ENCODE measurements around the gene KIAA1217.
A peak's percentile ranks its signal among the peaks of the same experiment; 100 is the strongest.

KIAA1217 gene

DNA sequence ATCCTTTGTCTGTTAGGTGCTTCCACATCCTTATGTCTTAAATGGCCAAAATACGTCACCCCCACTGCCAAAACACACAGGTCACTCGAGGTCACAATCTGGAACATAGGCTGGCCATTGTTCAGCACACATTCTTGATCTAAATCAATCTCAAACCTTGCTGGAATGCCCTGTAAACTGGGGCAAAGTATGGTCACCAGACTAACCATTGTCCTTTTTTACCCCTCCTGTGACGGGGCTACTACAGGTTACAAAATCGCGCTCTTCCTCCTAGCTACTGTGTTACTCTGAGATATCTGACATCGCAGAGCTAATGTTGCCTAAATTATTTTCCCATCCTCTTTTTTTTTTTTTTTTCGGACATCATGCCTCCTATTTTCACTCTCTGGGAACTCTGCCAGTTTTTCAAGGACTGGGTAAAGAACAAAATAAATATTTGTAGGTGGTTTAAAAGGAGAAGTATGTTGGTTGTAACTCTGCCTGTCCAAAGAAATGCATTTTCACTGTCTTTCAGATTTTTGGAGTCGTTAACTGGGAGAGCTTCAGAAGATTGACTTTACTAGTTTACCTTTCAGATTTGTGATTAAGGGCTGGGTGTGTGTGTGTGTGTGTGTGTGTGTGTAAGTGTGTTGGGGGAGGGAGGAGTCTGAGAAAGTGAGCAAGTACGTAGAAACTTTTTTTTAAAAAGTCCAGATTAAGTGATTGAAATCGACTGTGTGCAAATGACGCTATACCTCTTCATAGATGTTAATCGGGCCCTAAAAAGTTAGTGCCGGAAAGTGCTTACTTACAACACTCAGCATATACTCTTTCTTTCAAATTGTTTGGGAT lies 942 bp upstream of the KIAA1217 start:
- DNase-seq (ENCODE audit: low spot score) = no peak

- peak; percentile 27 for DNase-seq (ENCODE audit: low spot score)
Measured at GRCh38 chr10:24209432-24209771, 464 bp downstream of the KIAA1217 start.

DNA sequence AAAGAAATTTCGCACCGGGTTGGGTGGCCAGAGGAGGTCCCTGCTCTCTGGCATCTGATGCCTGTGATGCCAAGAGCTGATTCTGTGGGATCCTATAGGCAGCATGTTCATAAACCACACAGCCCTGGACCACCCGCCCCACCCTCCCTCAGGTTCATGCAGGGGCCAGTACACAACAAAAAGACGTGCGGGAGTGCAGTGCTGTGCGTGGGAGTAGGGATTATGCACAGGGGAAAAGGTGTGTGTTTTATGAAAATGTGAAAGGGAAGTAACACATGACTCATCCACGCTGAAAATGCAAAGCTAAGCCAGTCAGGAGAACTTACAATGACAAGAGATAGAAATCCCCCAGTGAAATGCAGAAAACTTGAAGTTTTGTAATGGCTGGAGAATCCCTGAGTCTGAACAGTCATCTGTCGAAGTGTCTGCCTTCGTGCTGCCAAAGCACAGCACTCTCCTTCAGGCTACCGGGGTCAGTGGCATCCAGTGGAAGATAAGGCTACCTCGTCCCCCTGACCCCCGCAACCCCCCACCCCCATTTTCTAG lies 1.1 kb downstream of the KIAA1217 start:
- DNase-seq (ENCODE audit: low spot score) = no peak

DNA sequence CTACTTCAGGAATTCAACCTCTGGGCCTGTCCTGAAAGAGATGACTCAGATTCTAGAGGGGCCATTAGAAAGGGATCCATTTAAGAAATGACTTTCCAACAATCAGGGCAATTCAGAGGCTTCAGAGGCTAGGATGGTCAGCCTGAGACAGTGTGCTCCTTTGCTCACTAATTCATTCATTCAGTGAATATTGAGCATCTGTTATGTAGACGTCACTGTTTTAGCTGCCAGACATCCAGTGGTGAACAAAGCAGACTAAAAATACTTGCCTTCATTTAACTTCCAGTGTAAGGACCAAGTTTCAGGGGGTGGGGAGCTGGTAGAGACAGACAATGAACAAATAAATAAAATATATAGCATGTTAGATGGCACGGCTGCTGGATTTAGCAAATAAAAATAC lies 1.6 kb downstream of the KIAA1217 start:
- DNase-seq (ENCODE audit: low spot score) = no peak

DNA sequence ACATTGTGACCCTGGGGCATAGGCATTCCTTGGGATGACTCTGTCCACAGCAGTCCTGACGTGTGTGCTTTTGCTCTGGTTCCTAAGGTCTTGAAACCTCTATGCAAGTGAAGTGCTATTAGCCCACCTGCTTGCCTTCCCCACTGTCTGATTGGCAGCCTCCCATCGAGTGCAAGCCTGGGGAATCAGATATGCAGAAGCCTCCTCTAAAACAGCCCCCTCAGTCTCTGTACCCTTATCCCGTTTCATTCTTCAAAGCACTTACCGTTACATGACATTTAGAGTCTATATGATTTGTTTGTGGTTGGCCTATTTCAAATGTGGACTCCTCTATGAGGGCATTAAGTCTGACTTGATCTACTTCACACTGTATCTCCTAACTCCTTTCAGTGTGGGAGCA lies 4.3 kb downstream of the KIAA1217 start:
- DNase-seq (ENCODE audit: low spot score) = no peak

GRCh38 chr10:24213881-24214280 lies 4.9 kb downstream of the KIAA1217 start:
- no peak for DNase-seq (ENCODE audit: low spot score)

DNA sequence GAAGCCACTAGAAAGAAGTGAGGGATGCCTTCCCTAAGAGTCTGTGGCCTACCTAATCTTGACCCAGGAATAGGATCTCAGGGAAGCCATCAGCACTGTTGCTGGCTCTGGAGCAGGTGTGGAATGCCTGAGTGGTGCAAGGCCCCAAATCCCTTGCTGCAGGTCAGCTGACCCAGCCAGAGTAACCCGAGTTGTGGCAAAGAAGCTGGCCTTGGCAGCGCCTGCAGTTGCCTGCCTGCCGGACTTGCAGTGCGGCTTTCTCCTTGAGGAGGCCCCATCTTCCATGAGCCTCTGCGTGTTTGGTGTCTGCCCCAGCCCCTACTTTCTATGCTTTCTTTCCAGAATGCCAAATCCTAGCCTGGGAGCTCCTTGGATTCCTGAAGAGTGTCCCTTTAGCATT lies 5.8 kb downstream of the KIAA1217 start:
- no peak for DNase-seq (ENCODE audit: low spot score)

DNA sequence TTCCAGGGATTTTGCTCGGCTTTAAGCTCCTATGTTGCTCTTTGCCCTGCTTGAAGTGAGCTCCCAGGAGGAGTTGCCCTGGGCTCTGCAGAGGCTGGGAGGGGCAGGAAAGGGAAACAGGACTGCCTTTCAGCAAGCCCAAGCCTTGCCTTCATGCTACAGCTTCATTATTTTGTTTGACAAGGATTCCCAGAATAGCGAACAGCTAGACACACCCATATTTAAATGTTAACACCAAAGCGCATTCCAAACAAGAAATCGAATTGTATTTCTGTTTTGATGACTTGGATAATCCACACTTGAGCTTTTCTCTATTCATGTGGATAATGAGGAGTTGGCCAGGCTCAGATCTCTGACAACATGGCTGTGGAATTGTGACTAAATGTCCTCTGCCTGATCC lies 6.3 kb downstream of the KIAA1217 start:
- no peak for DNase-seq (ENCODE audit: low spot score)

DNA sequence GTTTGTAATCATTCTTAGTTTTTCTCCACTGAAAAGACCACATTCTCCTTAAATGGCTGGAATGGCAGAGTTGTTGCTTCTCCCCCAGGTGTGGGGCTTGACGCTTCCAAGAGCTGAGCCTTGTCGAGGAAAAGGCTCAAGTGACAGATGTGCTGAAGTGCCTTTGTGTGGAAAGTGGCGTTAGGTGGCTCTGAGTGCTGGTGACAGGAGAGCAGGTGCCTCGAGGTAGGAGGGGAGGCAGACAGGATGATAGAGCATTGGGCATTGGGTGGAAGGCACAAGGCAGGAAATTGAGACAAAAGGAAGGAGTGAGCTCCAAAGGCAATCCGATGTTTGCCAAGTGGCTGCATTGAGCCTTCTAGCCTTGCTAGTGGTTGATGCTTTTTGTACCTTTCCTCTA lies 6.7 kb downstream of the KIAA1217 start:
- no peak for DNase-seq (ENCODE audit: low spot score)

DNA sequence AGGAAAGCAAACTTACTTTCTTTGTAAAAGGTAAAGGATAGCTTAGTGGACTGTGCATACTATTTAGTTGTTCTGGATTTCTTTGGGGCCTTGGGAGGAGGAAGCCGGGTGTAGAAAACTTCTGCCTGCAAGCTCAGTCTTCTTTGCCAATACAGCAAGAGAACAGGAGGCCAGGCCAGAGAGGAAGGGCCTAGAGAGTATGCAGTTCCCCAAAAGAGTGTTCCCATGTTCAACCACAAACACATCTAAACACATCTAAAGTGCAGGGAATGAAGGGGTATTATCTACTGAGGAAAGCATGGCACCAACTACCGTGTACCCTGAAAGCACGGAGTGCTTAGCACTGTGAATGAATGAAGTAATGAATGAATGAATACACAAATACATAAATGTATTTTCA lies 11.0 kb downstream of the KIAA1217 start:
- DNase-seq (ENCODE audit: low spot score) = no peak

DNA sequence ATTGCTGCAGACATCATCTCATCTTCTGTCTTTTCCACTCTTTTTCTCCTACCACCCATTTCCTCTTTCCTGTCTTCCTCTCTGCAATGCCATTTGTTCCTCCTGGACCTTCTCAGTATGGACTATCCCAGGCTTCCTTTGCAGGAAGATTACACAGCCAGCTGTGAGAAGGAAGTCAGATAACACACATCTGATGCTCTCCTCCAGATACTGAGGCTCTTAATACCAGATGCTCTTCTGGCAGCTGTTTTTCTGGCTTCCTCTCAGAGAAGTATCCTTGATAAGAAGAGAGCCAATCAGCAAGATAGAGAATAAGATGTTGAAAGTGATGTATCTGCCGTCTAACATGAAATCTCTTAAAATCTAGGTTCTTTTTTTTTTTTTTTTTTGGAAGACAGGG lies 14.4 kb downstream of the KIAA1217 start:
- no peak for DNase-seq (ENCODE audit: low spot score)

DNA sequence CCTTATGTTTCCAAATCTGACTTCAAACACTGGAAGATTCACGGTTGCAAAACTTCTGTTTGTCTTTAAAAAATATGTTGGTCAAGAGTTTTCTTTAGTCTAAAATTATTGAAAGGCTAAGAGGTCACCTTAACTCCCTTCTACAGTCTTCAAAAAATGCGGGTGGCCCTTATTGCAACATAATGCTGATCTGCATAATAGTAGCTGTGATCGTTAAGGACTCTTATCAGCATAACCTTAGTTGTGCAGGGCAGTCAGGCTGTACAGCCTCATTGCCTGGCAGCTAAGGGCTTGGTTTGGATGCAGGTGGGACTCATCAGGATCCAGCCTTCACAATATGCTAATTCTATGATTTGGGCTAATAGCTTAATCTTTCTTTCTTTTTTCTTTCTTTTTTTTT lies 15.0 kb downstream of the KIAA1217 start:
- DNase-seq (ENCODE audit: low spot score) = no peak

DNA sequence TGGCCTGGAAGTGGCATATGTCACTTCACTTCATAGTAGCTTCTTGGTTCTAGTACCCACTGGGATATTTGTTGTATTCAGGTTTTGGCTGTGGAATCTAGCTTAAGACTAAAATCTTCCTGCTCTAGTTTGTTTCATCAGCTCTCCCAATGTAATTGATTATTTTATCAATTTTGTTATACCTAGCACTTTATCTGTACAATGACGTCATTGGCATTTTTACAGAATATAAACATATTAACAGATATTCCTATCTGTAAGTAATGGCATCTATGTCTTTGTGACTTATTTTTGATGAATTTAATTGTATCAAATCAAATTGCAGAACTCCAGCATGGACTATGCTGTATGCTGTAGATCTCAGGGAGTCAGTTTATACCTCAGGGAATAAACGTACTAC lies 19.7 kb downstream of the KIAA1217 start:
- no peak for DNase-seq (ENCODE audit: low spot score)

GRCh38 chr10:24229909-24230308 lies 21.0 kb downstream of the KIAA1217 start:
- DNase-seq (ENCODE audit: low spot score) = no peak

DNA sequence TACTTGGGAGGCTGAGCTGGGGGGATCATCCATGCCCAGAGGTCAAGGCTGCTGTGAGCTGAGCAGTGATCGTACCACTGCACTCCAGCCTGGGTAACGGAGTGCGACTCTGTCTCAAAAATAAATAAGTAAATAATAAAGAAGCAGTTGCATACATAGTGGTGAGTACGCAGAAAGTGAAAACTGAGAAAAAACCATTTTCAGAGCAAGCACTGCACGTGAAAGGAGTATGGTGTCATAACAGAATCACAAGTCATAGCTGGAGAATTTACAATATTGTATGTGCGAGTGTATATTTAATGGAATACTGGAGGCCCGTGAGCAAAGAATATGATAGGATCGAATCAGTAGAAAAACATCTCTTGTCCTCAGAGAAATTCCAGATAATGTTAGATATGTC lies 22.3 kb downstream of the KIAA1217 start:
- DNase-seq (ENCODE audit: low spot score) = no peak

GRCh38 chr10:24234784-24235183 lies 25.8 kb downstream of the KIAA1217 start:
- DNase-seq (ENCODE audit: low spot score) = no peak

DNA sequence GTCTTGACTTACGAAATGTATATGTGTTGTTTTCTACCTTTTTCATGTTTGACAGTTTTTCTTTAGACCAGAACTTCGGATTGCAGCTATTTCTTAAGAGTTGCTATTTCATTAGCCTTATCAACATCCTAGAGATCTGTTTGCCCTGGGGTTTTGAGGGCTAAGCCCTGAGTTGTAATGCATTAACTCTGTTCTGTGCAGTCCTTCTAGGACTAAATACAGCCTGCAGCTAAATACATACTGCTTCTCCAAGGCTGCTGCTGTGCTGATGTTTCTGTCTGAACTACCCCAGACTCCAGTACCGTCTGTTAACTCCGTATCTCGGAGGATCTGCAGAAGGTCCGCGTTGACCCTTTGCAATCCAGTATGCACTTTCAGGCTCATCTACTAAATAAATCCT lies 26.5 kb downstream of the KIAA1217 start:
- no peak for DNase-seq (ENCODE audit: low spot score)

DNA sequence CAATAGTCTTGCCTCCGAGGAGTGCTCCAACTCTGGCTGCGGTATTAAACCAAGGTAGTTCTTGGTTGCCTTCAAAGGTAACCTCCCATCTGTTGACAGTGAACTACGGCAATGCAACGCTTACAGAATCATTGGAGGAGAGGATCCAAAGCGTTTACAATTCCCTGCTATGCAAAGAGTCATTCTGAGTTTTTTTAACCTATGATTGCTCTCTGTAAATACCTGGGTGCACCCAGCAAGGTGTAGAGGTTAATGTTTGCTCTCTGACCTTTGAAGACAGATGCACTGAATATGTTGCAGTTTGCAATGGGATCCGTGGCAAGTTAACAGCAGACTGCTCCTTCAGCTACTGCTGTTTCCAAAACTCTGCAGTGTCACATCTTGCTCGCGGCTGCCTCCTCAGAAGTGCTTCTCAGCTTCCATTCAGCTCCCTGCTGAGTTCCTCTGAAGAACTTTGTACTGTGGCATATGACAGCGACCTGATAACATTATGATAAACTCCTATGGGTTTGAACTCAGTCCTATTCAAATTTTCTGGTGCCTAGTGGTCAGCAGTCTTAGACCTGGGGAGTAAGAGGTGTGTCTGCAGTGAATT lies 29.0 kb downstream of the KIAA1217 start:
- DNase-seq (ENCODE audit: low spot score) = no peak

- no peak for DNase-seq (ENCODE audit: low spot score)
Measured at GRCh38 chr10:24238519-24239247, 29.7 kb downstream of the KIAA1217 start.

DNA sequence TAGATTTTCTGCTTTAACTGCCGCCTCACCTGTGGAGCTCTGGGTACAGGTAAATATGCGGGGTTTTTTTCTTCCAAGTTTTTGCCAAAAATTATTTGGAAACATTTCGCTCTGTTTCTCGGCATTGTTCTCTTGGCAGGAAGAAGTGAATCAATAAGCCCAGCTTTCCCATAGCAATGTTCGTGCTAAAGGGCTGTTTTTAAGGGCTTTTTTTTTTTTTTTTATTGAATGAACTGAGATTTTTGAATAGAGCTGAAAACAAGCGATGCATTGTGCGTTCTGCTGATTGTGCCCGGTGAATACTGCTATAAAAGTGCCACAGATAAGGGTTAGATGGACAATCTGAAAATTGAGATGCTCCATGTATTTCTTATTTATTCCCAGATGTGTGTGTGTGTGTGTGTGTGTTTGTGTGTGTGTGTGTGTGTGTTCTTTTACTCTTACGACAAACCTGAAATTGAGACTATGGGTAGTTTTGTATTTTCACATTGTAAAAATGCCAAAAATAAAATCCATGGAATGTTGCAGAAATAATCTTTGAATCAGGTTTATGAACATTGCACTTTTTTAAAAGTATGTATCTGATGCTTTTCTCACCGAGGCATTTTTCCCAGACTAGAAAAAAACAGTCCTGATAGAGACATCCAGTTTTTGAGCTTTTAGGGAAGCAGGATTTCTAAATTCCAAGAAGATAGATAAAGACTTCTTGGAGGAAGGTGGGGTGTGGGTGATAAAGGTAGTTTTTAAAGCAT lies 30.5 kb downstream of the KIAA1217 start:
- DNase-seq (ENCODE audit: low spot score) = no peak

DNA sequence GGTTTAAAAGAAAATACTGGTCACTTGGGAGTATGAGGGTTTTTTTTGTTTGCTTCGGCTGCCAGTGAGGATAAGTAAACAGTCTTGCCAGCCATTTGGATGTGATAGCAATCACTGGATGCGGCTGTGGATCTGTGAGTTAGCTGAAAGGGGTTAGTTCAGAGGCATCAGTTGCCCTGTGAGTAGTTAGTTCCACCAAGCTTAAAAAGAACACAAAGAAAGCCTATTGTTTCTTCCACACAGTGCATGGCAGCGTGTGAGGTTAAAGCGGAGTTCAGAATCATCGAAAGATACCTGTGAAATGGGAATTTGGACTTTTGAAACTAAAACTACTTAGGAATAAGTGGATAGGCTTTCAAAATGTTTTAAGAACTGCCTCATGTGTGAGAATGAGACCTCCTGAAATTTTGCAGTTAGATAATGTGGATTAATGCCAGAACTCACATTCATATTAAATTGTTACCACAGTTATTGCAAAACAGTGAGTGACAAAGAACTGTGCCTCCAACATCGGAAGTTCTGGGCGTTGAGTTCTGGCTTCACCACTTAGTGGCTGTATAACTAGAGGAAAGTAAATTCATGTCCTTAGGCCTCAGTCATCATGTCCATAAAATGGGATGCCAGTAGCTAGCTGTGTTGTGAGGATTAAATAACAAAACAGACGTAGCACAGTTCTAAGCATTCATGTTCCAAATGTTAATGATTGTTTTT lies 31.3 kb downstream of the KIAA1217 start:
- DNase-seq (ENCODE audit: low spot score) = no peak

All from NAMALWA (cell line).